HFFc6 (cell line): ENCODE results near the gene STRN4. TPM values are rescaled to one million over a fixed set of nuclear protein-coding genes. Genes with fewer than 3 reads are reported as not detected.

Source experiments
- DNase-seq: peaks from one replicate; pipeline ENCODE4 v3.0.0-alpha.2; 2018
- H3K27ac Mint-ChIP-seq: 2 replicates; pipeline ENCODE4 v1.8.0; 2020; ENCODE audit warnings: mild to moderate bottlenecking, mixed read lengths
- H3K27me3 Mint-ChIP-seq: 2 replicates; pipeline ENCODE4 v1.8.0; 2021; ENCODE audit warnings: mild to moderate bottlenecking, moderate library complexity, mixed read lengths; ENCODE audit not compliant: insufficient read depth
- H3K36me3 Mint-ChIP-seq: 2 replicates; pipeline ENCODE4 v1.8.0; 2021; ENCODE audit warnings: low read depth, mixed read lengths
- H3K4me1 Mint-ChIP-seq: 2 replicates; pipeline ENCODE4 v1.8.0; 2020; ENCODE audit warnings: low read depth, mixed read lengths
- H3K4me3 Mint-ChIP-seq: 2 replicates; pipeline ENCODE4 v1.8.0; 2020; ENCODE audit warnings: mild to moderate bottlenecking, moderate library complexity, mixed read lengths
- H3K9me3 Mint-ChIP-seq: 2 replicates; pipeline ENCODE4 v1.8.0; 2020; ENCODE audit warnings: mild to moderate bottlenecking, mixed read lengths
- total RNA-seq, 6 experiments: library from RNA; stranded (reverse); fragmentation: NEBNext Ultra II Directional; extraction: Animal tissue kit (Norgen Biotek cat#: 25700); gene quantifications; 2 replicates in 1 of 6; 3 replicates in 5 of 6; pipeline ENCODE4 v1.2.3, GENCODE V29; 2021
- TF ChIP-seq, protein P1 (sequence below): fragments of 200-600 bp; sonication (generic); IDR thresholded peaks from 2 replicates; pipeline ENCODE4 v1.5.0; 2021; ENCODE audit warnings: antibody characterized with exemption, mild to moderate bottlenecking

STRN4 gene
- total RNA-seq, 6 experiments from 2014 or later = 53.6 to 60.8 (median 58.3) TPM

DNA sequence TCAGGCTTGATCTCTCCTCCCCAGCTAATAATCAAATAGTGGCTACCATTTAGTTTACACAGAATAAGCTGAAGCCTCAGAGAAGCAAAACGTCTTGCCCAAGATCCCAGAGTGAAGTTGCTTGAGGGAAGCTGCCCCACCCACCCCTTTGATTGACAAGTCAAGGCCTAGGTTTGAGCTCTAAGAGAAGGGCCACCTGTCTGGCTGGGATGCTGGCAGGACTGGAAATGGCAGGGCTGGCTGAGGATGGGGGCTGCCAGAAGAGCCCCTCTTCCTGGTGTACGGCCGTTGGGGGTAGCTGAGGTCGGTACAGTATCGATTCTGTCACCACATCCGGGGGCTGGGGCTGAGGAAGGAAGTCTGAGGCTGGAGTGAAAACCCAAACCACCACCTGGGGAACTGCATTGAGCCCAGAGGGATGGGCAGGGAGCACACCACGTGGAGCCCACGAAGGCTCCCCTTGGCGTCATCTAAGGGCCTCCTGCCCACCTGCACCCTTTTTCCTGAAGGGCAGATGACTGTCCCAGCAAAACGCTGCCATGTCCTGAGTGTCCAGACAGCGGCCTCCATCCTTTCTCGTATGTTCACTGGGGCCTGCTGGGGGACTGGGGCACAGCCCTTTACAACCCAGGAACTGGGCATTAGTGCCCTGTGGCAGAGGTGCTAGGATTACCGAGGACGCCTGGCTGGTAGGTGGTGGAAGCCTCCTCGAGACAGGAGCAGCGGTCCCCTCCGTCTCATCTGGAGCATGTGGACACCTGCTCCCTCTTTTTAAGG lies 27.9 kb downstream of the STRN4 start:
- Mint-ChIP-seq H3K27me3 (peaks cover 2% of the 10 kb centered on the region; the same call in 1 of the 2 replicates), H3K4me1 (peaks cover 20% of the 10 kb centered on the region), H3K27ac (peak overlapping the region; percentile 95), H3K9me3 (no peaks in the 10 kb centered on the region), H3K36me3 (0 out of 2 replicates have a peak, but pooled peaks cover 5% of the 10 kb centered on the region), H3K4me3 (peak overlapping the region; percentile 94; the same call in 1 of the 2 replicates)
- DNase-seq = no peak
- TF ChIP-seq, protein P1, sequence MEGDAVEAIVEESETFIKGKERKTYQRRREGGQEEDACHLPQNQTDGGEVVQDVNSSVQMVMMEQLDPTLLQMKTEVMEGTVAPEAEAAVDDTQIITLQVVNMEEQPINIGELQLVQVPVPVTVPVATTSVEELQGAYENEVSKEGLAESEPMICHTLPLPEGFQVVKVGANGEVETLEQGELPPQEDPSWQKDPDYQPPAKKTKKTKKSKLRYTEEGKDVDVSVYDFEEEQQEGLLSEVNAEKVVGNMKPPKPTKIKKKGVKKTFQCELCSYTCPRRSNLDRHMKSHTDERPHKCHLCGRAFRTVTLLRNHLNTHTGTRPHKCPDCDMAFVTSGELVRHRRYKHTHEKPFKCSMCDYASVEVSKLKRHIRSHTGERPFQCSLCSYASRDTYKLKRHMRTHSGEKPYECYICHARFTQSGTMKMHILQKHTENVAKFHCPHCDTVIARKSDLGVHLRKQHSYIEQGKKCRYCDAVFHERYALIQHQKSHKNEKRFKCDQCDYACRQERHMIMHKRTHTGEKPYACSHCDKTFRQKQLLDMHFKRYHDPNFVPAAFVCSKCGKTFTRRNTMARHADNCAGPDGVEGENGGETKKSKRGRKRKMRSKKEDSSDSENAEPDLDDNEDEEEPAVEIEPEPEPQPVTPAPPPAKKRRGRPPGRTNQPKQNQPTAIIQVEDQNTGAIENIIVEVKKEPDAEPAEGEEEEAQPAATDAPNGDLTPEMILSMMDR = no peak

GRCh38 chr19:46717716-46718143 lies 28.5 kb downstream of the STRN4 start:
- H3K36me3 Mint-ChIP-seq = 0 out of 2 replicates have a peak, but pooled peaks cover 5% of the 10 kb centered on the region
- DNase-seq = no peak
- H3K4me3 Mint-ChIP-seq = peak overlapping the region; percentile 94
- no peaks in the 10 kb centered on the region for H3K9me3 Mint-ChIP-seq
- H3K27ac Mint-ChIP-seq = peak overlapping the region; percentile 95
- TF ChIP-seq, protein P1 = no peak
- H3K27me3 Mint-ChIP-seq = peaks cover 2% of the 10 kb centered on the region; the same call in 1 of the 2 replicates
- H3K4me1 Mint-ChIP-seq = peaks cover 22% of the 10 kb centered on the region

DNA sequence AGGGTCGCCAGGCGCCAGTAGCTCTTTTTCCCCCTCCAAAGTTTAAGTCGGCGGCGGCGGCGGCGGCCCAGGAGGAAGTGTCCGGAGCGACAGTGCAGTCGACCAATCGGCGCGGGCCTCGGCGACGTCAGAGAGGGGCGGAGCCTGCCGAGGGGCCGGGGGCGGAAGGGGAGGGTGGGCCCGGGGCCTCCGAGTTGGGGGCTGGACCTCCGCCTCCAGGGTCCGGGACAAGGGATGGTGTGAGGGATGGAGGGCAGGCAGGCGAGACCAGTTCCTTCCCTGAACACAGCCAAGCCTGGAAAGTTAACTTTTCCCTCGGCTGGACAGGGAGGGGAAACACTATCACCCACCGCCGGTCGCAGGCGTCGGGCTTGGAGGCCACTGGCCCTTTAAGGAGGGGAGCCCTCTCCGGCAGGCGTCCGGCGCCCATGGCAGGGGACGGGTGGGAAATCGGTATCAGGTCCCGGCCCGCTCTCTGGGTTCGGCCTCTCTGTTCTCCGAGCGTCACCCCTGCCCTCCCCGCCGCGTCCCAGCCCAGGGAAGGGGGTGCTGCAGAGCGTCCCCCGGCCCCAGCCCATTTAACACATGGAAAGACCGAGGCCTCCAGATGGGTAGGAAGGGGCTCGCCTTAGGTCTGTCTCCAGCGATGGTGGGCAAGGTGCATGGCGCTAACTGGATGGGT lies 29.1 kb downstream of the STRN4 start, which contains the start of gene PRKD2:
PRKD2 (minus strand) TSS at position 81 of the 682 bp plus-strand sequence. CDS start 744 bp downstream, outside the sequence.
- DNase-seq = peak; percentile 76
- TF ChIP-seq, protein P1 = no peak
- Mint-ChIP-seq H3K9me3 (no peaks in the 10 kb centered on the region), H3K36me3 (0 out of 2 replicates have a peak, but pooled peaks cover 5% of the 10 kb centered on the region), H3K27ac (peak within 1 kb of the TSS; percentile 95), H3K4me3 (peak within 1 kb of the TSS; percentile 94), H3K4me1 (peaks cover 26% of the 10 kb centered on the region), H3K27me3 (peaks cover 2% of the 10 kb centered on the region; the same call in 1 of the 2 replicates)

DNA sequence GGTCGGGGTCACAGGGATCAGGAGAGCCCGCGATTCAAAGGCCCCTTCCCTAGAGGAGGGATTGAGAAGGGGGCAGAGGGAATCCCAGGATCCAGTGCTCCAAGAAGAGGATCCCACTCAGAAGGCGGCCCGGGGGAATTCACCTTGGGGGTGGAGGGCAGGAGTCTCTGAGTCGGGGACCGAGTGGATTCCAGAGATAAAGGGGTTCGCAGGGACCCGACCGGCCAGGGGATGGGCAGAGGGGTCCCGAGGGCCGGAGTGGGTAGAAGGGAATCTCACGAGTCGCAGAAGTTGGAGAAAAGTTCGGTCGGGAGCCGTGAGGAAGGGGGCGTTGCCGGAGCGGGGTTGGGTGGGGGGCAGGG lies 29.6 kb downstream of the STRN4 start:
- H3K36me3 Mint-ChIP-seq = 0 out of 2 replicates have a peak, but pooled peaks cover 5% of the 10 kb centered on the region
- peaks cover 2% of the 10 kb centered on the region; the same call in 1 of the 2 replicates for H3K27me3 Mint-ChIP-seq
- no peaks in the 10 kb centered on the region for H3K9me3 Mint-ChIP-seq
- TF ChIP-seq, protein P1 = no peak
- DNase-seq = no peak
- peaks cover 26% of the 10 kb centered on the region for H3K4me1 Mint-ChIP-seq
- H3K4me3 Mint-ChIP-seq = peak overlapping the region; percentile 94
- H3K27ac Mint-ChIP-seq = peak overlapping the region; percentile 95

DNA sequence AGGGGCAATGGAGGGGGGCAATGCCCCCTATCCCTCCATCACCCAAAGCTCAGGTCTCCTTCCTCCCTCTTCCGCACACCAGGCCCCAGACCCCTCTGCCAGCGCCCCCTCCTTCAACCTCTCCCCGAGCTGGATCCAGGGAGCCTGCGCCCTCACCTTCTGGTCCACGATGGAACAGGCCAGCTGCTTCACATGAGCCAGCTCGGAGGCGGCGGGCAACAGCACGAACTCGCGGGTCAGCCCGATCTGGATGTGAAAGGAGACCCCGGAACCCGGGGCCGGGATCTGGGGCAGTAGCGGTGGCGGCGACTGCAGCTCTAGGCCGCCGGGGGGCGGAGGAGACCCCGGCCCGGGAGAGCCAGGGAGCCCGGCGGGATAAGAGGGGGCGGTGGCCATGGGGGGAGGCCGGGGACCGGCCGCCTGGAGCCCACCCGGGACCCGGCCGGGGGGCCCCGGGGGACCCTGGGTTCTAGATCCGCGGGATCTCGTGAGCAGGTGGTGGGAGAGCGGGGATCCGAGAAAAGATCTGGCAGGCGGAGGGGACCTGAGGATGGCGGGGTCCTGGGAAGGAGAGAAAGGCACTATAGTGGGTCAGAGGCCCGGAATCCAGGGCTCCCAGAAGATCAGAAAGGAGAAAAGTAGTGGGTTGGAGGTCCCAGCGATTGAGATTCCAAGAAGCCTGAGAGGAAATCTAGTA lies 30.1 kb downstream of the STRN4 start:
- Mint-ChIP-seq H3K4me3 (peak overlapping the region; percentile 94), H3K27ac (peak overlapping the region; percentile 95), H3K36me3 (peaks cover 7% of the 10 kb centered on the region)

More for the DNA sequence above, 30.1 kb downstream of the STRN4 start:
- TF ChIP-seq, protein P1 = peak; percentile 30
- H3K4me1 Mint-ChIP-seq = peaks cover 26% of the 10 kb centered on the region
- no peaks in the 10 kb centered on the region for H3K9me3 Mint-ChIP-seq
- H3K27me3 Mint-ChIP-seq = peaks cover 2% of the 10 kb centered on the region; the same call in 1 of the 2 replicates
- DNase-seq = no peak
